Measurements from ENCODE around the gene SEMA6B. TPM values are rescaled to one million over a fixed set of nuclear protein-coding genes. Genes with fewer than 3 reads are reported as not detected.

Gene SEMA6B
- total and polyA plus RNA-seq, 2 experiments from 2014 or later: 0.50 to 3.2 TPM

GRCh38 chr19:4517451-4518057 lies 41.9 kb downstream of the SEMA6B start:
- no peak overlapping the region for H3K4me2 ChIP-seq
- no peak overlapping the region for H3K4me3 ChIP-seq
- no peaks in the 10 kb centered on the region for H3K4me1 ChIP-seq (ENCODE audit: insufficient read depth)
- H3K27ac ChIP-seq: no peak overlapping the region
- H3K27me3 ChIP-seq: no peaks in the 10 kb centered on the region
- H3K79me2 ChIP-seq: no peaks in the 10 kb centered on the region
- H4K20me1 ChIP-seq (ENCODE audit: insufficient read depth, poor library complexity, severe bottlenecking): no peaks in the 10 kb centered on the region
- no peak overlapping the region for H2AFZ ChIP-seq
- 90% methylated on average over 23 of the region's 24 CpGs for WGBS (ENCODE audit: low lambda C conversion rate, missing lambda C conversion rate)
- no peak for TF ChIP-seq EZH2 (IDR thresholded peaks at IDR 0.05; ENCODE audit: borderline replicate concordance)
- no peak for TF ChIP-seq CTCF (IDR thresholded peaks at IDR 0.05; ENCODE audit: poor library complexity)
- TF ChIP-seq EZH2phosphoT487 (IDR thresholded peaks at IDR 0.05; ENCODE audit: low read depth, severe bottlenecking, unreplicated experiment): no peak
- DNase-seq (ENCODE audit: low spot score): no peak
- no peaks in the 10 kb centered on the region for H3K9me3 ChIP-seq (ENCODE audit: low read depth)
- no peaks in the 10 kb centered on the region for H3K9me2 ChIP-seq (replicated peaks; ENCODE audit: insufficient read depth)
- H3K36me3 ChIP-seq (replicated peaks; ENCODE audit: insufficient read depth, low read depth): no peaks in the 10 kb centered on the region

- no peaks in the 10 kb centered on the region for H3K4me1 ChIP-seq (ENCODE audit: insufficient read depth)
- TF ChIP-seq CTCF (IDR thresholded peaks at IDR 0.05; ENCODE audit: poor library complexity): no peak
- H3K27ac ChIP-seq: no peak overlapping the region
- no peaks in the 10 kb centered on the region for H4K20me1 ChIP-seq (ENCODE audit: insufficient read depth, poor library complexity, severe bottlenecking)
- 74% methylated on average over 6 of the region's 8 CpGs for WGBS (ENCODE audit: low lambda C conversion rate, missing lambda C conversion rate)
- no peak overlapping the region for H2AFZ ChIP-seq
- H3K27me3 ChIP-seq: no peaks in the 10 kb centered on the region
- H3K79me2 ChIP-seq: no peaks in the 10 kb centered on the region
- H3K9me3 ChIP-seq (ENCODE audit: low read depth): no peaks in the 10 kb centered on the region
- H3K4me3 ChIP-seq: no peak overlapping the region
- no peaks in the 10 kb centered on the region for H3K9me2 ChIP-seq (replicated peaks; ENCODE audit: insufficient read depth)
- H3K36me3 ChIP-seq (replicated peaks; ENCODE audit: insufficient read depth, low read depth): no peaks in the 10 kb centered on the region
- H3K4me2 ChIP-seq: no peak overlapping the region
- no peak for DNase-seq (ENCODE audit: low spot score)
Measured at GRCh38 chr19:4516939-4517300, 42.6 kb downstream of the SEMA6B start.

GRCh38 chr19:4516199-4516938 lies 43.1 kb downstream of the SEMA6B start:
- Histone ChIP-seq H3K36me3 (replicated peaks; ENCODE audit: insufficient read depth, low read depth) (no peaks in the 10 kb centered on the region), H3K27ac (no peak overlapping the region), H3K4me2 (no peak overlapping the region), H4K20me1 (ENCODE audit: insufficient read depth, poor library complexity, severe bottlenecking) (no peaks in the 10 kb centered on the region), H3K79me2 (no peaks in the 10 kb centered on the region), H3K9me2 (replicated peaks; ENCODE audit: insufficient read depth) (no peaks in the 10 kb centered on the region), H3K4me3 (no peak overlapping the region), H3K9me3 (ENCODE audit: low read depth) (no peaks in the 10 kb centered on the region), H2AFZ (no peak overlapping the region), H3K4me1 (ENCODE audit: insufficient read depth) (no peaks in the 10 kb centered on the region), H3K27me3 (no peaks in the 10 kb centered on the region)
- 81% methylated on average over 14 of the region's 14 CpGs for WGBS (ENCODE audit: low lambda C conversion rate, missing lambda C conversion rate)
- TF ChIP-seq EZH2phosphoT487 (IDR thresholded peaks at IDR 0.05; ENCODE audit: low read depth, severe bottlenecking, unreplicated experiment): no peak
- no peak for TF ChIP-seq EZH2 (IDR thresholded peaks at IDR 0.05; ENCODE audit: borderline replicate concordance)
- no peak for TF ChIP-seq CTCF (IDR thresholded peaks at IDR 0.05; ENCODE audit: poor library complexity)
- DNase-seq (ENCODE audit: low spot score): no peak

Data from hepatocyte (in vitro differentiated cells).